Panc1 (cell line): ENCODE data around the gene STRADB. TPM values are rescaled to one million over a fixed set of nuclear protein-coding genes. Genes with fewer than 3 reads are reported as not detected.

ENCODE experiments used
- ATAC-seq: fragments of 200-7000 bp; cut with Tn5 transposase; 2 replicates; pipeline ENCODE4 v1.9.1; 2020; ENCODE audit warnings: mild to moderate bottlenecking, moderate library complexity
- BruUV-seq: library from RNA; stranded (reverse); fragments of 400-500 nt; replicated peaks from 2 replicates; lab custom pipeline; 2021; lab: Mats Ljungman, UMichigan
- CTCF ChIA-PET: fragments of 300-600 bp; sonication (Branson Sonifier 250); formaldehyde crosslinking; loops from one replicate; lab custom pipeline; 2022; ENCODE audit warnings: antibody characterized with exemption; lab: Charles Lee
- POLR2A ChIA-PET: fragments of 300-600 bp; sonication (Branson Sonifier 250); formaldehyde crosslinking; loops from one replicate; lab custom pipeline; 2022; ENCODE audit warnings: antibody characterized with exemption; lab: Charles Lee
- DNase-seq: peaks from one replicate; pipeline ENCODE4 v3.0.0-alpha.2; 2010; ENCODE audit warnings: low read depth, low spot score
- H3K27ac ChIP-seq: 2 replicates; pipeline ENCODE4 v1.5.1; 2011; ENCODE audit warnings: mild to moderate bottlenecking, low read length, inconsistent platforms
- H3K27me3 ChIP-seq: fragments of 200-500 bp; sonication (Bioruptor generic); 2 replicates; pipeline ENCODE4 v1.6.0; 2014; ENCODE audit warnings: low read length, inconsistent platforms; ENCODE audit not compliant: control insufficient read depth, insufficient read depth
- H3K36me3 ChIP-seq: fragments of 200-500 bp; sonication (Bioruptor generic); 2 replicates; pipeline ENCODE4 v1.5.1; 2014; ENCODE audit warnings: inconsistent platforms, mild to moderate bottlenecking, low read length, moderate library complexity; ENCODE audit not compliant: control insufficient read depth, insufficient read depth
- H3K4me1 ChIP-seq: 2 replicates; pipeline ENCODE4 v1.5.1; 2011; ENCODE audit warnings: inconsistent platforms, mild to moderate bottlenecking, low read length, moderate library complexity; ENCODE audit not compliant: control insufficient read depth, insufficient read depth
- H3K4me3 ChIP-seq, 2 experiments: 2 replicates each; pipeline ENCODE4 v1.5.1; 2011 to 2012; ENCODE audit warnings: low read depth in 2 of 2, low read length in 2 of 2, mild to moderate bottlenecking in 2 of 2, inconsistent platforms in 1 of 2, moderate library complexity in 1 of 2
- H3K9me3 ChIP-seq: fragments of 200-500 bp; sonication (Bioruptor generic); 2 replicates; pipeline ENCODE4 v1.5.1; 2014; ENCODE audit warnings: low read depth, mild to moderate bottlenecking, inconsistent platforms, low read length, moderate library complexity; ENCODE audit not compliant: control insufficient read depth, insufficient read depth
- POLR2AphosphoS5 ChIP-seq: IDR thresholded peaks from 2 replicates; pipeline ENCODE4 v1.6.1; 2012; ENCODE audit warnings: mild to moderate bottlenecking, low read depth, low read length, moderate library complexity
- SIN3A ChIP-seq: IDR thresholded peaks from 2 replicates; pipeline ENCODE4 v1.6.1; 2012; ENCODE audit warnings: low read depth, mild to moderate bottlenecking, low read length, moderate library complexity, borderline replicate concordance; ENCODE audit not compliant: insufficient read depth
- TCF7L2 ChIP-seq: IDR thresholded peaks from 2 replicates; pipeline ENCODE4 v1.6.1; 2011; ENCODE audit warnings: mild to moderate bottlenecking, low read depth, low read length, inconsistent platforms
- in situ Hi-C: cut with HindIII; loops from 2 replicates; pipeline ENCODE4 v1.10.0; 2016; ENCODE audit warnings: low sequenced_read_pairs, low pct_unique_long_range_greater_than_20kb
- intact Hi-C: fragments of 100-400 bp; cut with micrococcal nuclease; formaldehyde crosslinking; loops from one replicate; pipeline ENCODE4 v1.10.0; 2022; ENCODE audit not compliant: unreplicated experiment
- total RNA-seq: library from RNA; stranded (reverse); gene quantifications from one replicate; pipeline ENCODE4 v1.2.1, GENCODE V29; 2021; ENCODE audit not compliant: unreplicated experiment
- TF ChIP-seq, protein P1 (sequence below), 2 experiments: IDR thresholded peaks; 2 replicates each; pipeline ENCODE4 v1.6.1; 2011 to 2012; ENCODE audit warnings: low read depth in 2 of 2, control low read depth in 1 of 2, low read length in 1 of 2, mild to moderate bottlenecking in 1 of 2, moderate library complexity in 1 of 2; ENCODE audit not compliant: insufficient read depth in 1 of 2
- TF ChIP-seq, protein P2 (sequence below): fragments of 450-650 bp; IDR thresholded peaks from 2 replicates; pipeline ENCODE4 v1.5.1; 2017; ENCODE audit warnings: mild to moderate bottlenecking

Gene STRADB
- total RNA-seq, 1 experiment from 2014 or later, result 33.4 TPM

DNA sequence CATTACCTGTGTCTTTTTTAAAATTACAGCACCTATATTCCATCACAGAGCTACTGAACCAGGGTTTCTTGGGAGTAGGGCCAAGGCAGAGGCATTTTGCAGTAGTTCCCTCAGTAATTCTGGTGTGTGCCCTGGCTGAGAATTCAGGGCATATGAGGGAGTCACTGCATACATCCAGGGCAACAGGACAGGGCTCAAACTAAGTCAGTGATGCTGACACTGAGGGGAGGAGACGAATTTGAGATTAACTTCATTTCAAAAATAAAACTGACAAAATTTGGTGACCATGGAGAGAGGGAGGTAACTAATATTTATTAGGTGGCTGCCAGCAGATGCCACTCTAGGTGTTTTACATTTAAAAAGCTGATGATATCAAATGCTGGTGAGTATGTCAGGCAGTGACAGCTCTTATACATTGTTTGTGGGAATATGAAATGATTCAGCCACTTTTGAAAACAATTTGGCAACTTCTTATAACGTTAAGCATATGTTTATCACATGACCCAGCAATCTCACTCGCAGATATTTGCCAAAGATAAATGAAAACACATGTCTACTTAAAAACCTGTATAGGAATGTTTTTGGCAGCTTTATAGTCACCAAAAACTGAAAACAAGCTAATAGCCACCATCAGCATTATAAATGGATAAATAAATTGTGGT, 20.3 kb downstream of the STRADB start:
- TF ChIP-seq TCF7L2 (no peak), POLR2AphosphoS5 (no peak)
- TF ChIP-seq, protein P1, sequence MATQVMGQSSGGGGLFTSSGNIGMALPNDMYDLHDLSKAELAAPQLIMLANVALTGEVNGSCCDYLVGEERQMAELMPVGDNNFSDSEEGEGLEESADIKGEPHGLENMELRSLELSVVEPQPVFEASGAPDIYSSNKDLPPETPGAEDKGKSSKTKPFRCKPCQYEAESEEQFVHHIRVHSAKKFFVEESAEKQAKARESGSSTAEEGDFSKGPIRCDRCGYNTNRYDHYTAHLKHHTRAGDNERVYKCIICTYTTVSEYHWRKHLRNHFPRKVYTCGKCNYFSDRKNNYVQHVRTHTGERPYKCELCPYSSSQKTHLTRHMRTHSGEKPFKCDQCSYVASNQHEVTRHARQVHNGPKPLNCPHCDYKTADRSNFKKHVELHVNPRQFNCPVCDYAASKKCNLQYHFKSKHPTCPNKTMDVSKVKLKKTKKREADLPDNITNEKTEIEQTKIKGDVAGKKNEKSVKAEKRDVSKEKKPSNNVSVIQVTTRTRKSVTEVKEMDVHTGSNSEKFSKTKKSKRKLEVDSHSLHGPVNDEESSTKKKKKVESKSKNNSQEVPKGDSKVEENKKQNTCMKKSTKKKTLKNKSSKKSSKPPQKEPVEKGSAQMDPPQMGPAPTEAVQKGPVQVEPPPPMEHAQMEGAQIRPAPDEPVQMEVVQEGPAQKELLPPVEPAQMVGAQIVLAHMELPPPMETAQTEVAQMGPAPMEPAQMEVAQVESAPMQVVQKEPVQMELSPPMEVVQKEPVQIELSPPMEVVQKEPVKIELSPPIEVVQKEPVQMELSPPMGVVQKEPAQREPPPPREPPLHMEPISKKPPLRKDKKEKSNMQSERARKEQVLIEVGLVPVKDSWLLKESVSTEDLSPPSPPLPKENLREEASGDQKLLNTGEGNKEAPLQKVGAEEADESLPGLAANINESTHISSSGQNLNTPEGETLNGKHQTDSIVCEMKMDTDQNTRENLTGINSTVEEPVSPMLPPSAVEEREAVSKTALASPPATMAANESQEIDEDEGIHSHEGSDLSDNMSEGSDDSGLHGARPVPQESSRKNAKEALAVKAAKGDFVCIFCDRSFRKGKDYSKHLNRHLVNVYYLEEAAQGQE (IDR thresholded peaks at IDR 0.05; ENCODE audit: insufficient read depth in 1 of 2, low read depth in 2 of 2, low read length in 1 of 2), result no peak
- Histone ChIP-seq H3K27me3 (no peaks in the 10 kb centered on the region), H3K27ac (no peak overlapping the region), H3K9me3 (no peaks in the 10 kb centered on the region), H3K36me3 (0 out of 2 replicates have a peak, but pooled peaks cover 5% of the 10 kb centered on the region), H3K4me1 (no peaks in the 10 kb centered on the region), H3K4me3 (no peak overlapping the region)
- DNase-seq (no peak), ATAC-seq (no peak)
- ChIA-PET POLR2A (no interaction called here), CTCF (no interaction called here)
- intact Hi-C loops (no loop called here), in situ Hi-C loops (no loop called here)
- BruUV-seq, result no TSS peak

DNA sequence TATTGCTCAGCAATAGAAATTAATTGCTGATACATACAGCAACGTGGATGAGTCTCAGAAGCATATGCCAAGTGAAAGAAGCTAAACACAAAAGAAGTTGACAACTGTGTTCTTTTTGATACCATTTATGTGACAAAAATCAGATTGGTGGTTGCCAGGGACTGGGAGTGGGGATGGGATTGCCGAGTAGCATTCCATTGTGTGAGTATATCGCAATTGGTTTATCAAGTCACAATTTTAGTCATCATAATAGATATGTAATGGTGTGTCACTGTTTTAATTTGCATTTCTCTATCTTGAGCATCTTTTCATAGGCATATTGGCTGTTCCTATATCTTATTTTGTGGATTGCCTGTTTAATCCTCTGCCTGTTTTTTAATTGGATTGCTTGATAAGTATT, 20.9 kb downstream of the STRADB start:
- TF ChIP-seq, protein P1 (IDR thresholded peaks at IDR 0.05; ENCODE audit: insufficient read depth in 1 of 2, low read depth in 2 of 2, low read length in 1 of 2), result no peak
- TF ChIP-seq POLR2AphosphoS5 (no peak), SIN3A (no peak), TCF7L2 (no peak)
- TF ChIP-seq, protein P2, sequence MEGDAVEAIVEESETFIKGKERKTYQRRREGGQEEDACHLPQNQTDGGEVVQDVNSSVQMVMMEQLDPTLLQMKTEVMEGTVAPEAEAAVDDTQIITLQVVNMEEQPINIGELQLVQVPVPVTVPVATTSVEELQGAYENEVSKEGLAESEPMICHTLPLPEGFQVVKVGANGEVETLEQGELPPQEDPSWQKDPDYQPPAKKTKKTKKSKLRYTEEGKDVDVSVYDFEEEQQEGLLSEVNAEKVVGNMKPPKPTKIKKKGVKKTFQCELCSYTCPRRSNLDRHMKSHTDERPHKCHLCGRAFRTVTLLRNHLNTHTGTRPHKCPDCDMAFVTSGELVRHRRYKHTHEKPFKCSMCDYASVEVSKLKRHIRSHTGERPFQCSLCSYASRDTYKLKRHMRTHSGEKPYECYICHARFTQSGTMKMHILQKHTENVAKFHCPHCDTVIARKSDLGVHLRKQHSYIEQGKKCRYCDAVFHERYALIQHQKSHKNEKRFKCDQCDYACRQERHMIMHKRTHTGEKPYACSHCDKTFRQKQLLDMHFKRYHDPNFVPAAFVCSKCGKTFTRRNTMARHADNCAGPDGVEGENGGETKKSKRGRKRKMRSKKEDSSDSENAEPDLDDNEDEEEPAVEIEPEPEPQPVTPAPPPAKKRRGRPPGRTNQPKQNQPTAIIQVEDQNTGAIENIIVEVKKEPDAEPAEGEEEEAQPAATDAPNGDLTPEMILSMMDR, result no peak
- DNase-seq (no peak), ATAC-seq (no peak)
- H3K27me3 ChIP-seq, result no peaks in the 10 kb centered on the region
- no TSS peak for BruUV-seq
- intact Hi-C loops (no loop called here), in situ Hi-C loops (no loop called here)
- H3K36me3 ChIP-seq, result 0 out of 2 replicates have a peak, but pooled peaks cover 5% of the 10 kb centered on the region
- H3K9me3 ChIP-seq, result no peaks in the 10 kb centered on the region
- POLR2A ChIA-PET, result no interaction called here
- H3K4me1 ChIP-seq, result no peaks in the 10 kb centered on the region
- H3K4me3 ChIP-seq, result no peak overlapping the region
- no peak overlapping the region for H3K27ac ChIP-seq
- CTCF ChIA-PET, result no interaction called here
